H1 (cell line): ENCODE measurements around the gene CELF5. TPM values are rescaled to one million over a fixed set of nuclear protein-coding genes. Genes with fewer than 3 reads are reported as not detected.

Experiments used
- CTCF ChIA-PET: fragments of 300-600 bp; sonication (Branson Sonifier 250); formaldehyde crosslinking; loops from one replicate; lab custom pipeline; 2021; ENCODE audit not compliant: partially characterized antibody; lab: Charles Lee
- POLR2A ChIA-PET: fragments of 300-600 bp; sonication (Branson Sonifier 250); formaldehyde crosslinking; loops from one replicate; lab custom pipeline; 2021; ENCODE audit warnings: inconsistent platforms; ENCODE audit not compliant: partially characterized antibody; lab: Charles Lee
- DNase-seq, 2 experiments: peaks; one replicate each; pipeline versions ENCODE4 v3.0.0 to v3.0.0-alpha.2; 2010 to 2022; ENCODE audit warnings: low spot score in 2 of 2, low read depth in 1 of 2, mixed read lengths in 1 of 2
- FAIRE-seq: peaks from 2 replicates; lab custom pipeline; 2011; peaks lifted over from hg19 to GRCh38; lab: Jason Lieb, UNC
- H2AFZ ChIP-seq: 2 replicates; pipeline ENCODE4 v1.8.1; 2012; ENCODE audit warnings: low read length, inconsistent platforms
- H2AK5ac ChIP-seq: 2 replicates; pipeline ENCODE4 v1.6.1; 2013; ENCODE audit warnings: low read depth, low read length
- H2BK120ac ChIP-seq: replicated peaks from 2 replicates; pipeline ENCODE3; 2013; ENCODE audit warnings: low read depth, low read length, inconsistent platforms
- H2BK12ac ChIP-seq: 2 replicates; pipeline ENCODE4 v1.6.1; 2013; ENCODE audit warnings: low read depth, low read length
- H2BK15ac ChIP-seq: 2 replicates; pipeline ENCODE4 v1.6.1; 2013; ENCODE audit warnings: low read length
- H2BK20ac ChIP-seq: 2 replicates; pipeline ENCODE4 v1.6.1; 2013; ENCODE audit warnings: low read length
- H2BK5ac ChIP-seq: 2 replicates; pipeline ENCODE4 v1.6.1; 2013; ENCODE audit warnings: low read depth, low read length
- H3K14ac ChIP-seq: 2 replicates; pipeline ENCODE4 v1.6.1; 2013; ENCODE audit warnings: inconsistent platforms; ENCODE audit not compliant: insufficient read length
- H3K18ac ChIP-seq: 2 replicates; pipeline ENCODE4 v1.6.1; 2013; ENCODE audit warnings: low read length; ENCODE audit errors: extremely low read depth
- H3K23ac ChIP-seq: 2 replicates; pipeline ENCODE4 v1.6.1; 2013; ENCODE audit warnings: inconsistent platforms; ENCODE audit not compliant: insufficient read length
- H3K23me2 ChIP-seq: 2 replicates; pipeline ENCODE4 v1.6.1; 2013; ENCODE audit warnings: low read depth, low read length
- H3K27ac ChIP-seq: 2 replicates; pipeline ENCODE4 v1.6.1; 2011; ENCODE audit warnings: low read depth, low read length, inconsistent platforms
- H3K27me3 ChIP-seq, 4 experiments: replicated peaks in 1 of 4; 1 replicate in 1 of 4; 2 replicates in 3 of 4; pipeline versions ENCODE4 v1.6.1 to v1.8.1; 2011 to 2013; ENCODE audit warnings: low read length in 3 of 4, mild to moderate bottlenecking in 3 of 4, inconsistent platforms in 2 of 4, mixed read lengths in 2 of 4, moderate library complexity in 1 of 4; ENCODE audit not compliant: control insufficient read depth in 3 of 4, insufficient read depth in 3 of 4; ENCODE audit errors: extremely low read depth in 1 of 4
- H3K36me3 ChIP-seq, 4 experiments: 2 replicates each; pipeline versions ENCODE4 v1.6.1 to v1.8.1; 2011 to 2013; ENCODE audit warnings: mild to moderate bottlenecking in 4 of 4, low read length in 3 of 4, moderate library complexity in 2 of 4, control low read depth in 1 of 4, inconsistent platforms in 1 of 4; ENCODE audit not compliant: insufficient read depth in 4 of 4, control insufficient read depth in 2 of 4
- H3K4ac ChIP-seq: replicated peaks from 2 replicates; pipeline ENCODE3; 2013; ENCODE audit warnings: low read length, low read depth, mixed read lengths, inconsistent platforms; ENCODE audit not compliant: insufficient read length
- H3K4me1 ChIP-seq, 4 experiments: replicated peaks in 1 of 4; 1 replicate in 1 of 4; 2 replicates in 3 of 4; pipeline versions ENCODE4 v1.6.1 to v1.8.1; 2011 to 2013; ENCODE audit warnings: low read length in 3 of 4, inconsistent platforms in 2 of 4, mixed read lengths in 1 of 4; ENCODE audit not compliant: insufficient read depth in 4 of 4, control insufficient read depth in 3 of 4
- H3K4me2 ChIP-seq, 2 experiments: 2 replicates each; pipeline versions ENCODE4 v1.6.1 to v1.8.1; 2011 to 2013; ENCODE audit warnings: low read depth in 2 of 2, low read length in 2 of 2, control low read depth in 1 of 2, inconsistent platforms in 1 of 2, mild to moderate bottlenecking in 1 of 2; ENCODE audit not compliant: insufficient read depth in 1 of 2
- H3K4me3 ChIP-seq, 4 experiments: fragments of 200-600, 300-600 bp in 1 of 4; sonication (generic), shearing (Covaris generic), sonication (Bioruptor Twin) in 1 of 4; 2 replicates each; pipeline versions ENCODE4 v1.5.1 to v1.8.1; 2011 to 2016; ENCODE audit warnings: low read length in 4 of 4, low read depth in 3 of 4, control low read depth in 2 of 4, inconsistent platforms in 2 of 4, mild to moderate bottlenecking in 2 of 4, mixed read lengths in 1 of 4, moderate library complexity in 1 of 4; ENCODE audit not compliant: insufficient read depth in 2 of 4; ENCODE audit errors: extremely low read depth in 1 of 4
- H3K56ac ChIP-seq: replicated peaks from 2 replicates; pipeline ENCODE3; 2013; ENCODE audit warnings: low read depth, mild to moderate bottlenecking, mixed read lengths, low read length, inconsistent platforms; ENCODE audit not compliant: insufficient read length
- H3K79me1 ChIP-seq: 2 replicates; pipeline ENCODE4 v1.6.1; 2013; ENCODE audit warnings: low read depth, low read length, control low read depth
- H3K79me2 ChIP-seq, 2 experiments: 2 replicates each; pipeline versions ENCODE4 v1.6.1 to v1.8.1; 2012 to 2013; ENCODE audit warnings: low read length in 2 of 2, mild to moderate bottlenecking in 2 of 2, inconsistent platforms in 1 of 2; ENCODE audit not compliant: insufficient read depth in 2 of 2, control insufficient read depth in 1 of 2
- H3K9ac ChIP-seq, 4 experiments: replicated peaks in 1 of 4; 1 replicate in 1 of 4; 2 replicates in 3 of 4; pipeline versions ENCODE4 v1.6.1 to v1.8.1; 2011 to 2013; ENCODE audit warnings: low read depth in 3 of 4, low read length in 3 of 4, control low read depth in 2 of 4, mild to moderate bottlenecking in 2 of 4, moderate library complexity in 2 of 4, inconsistent platforms in 1 of 4; ENCODE audit errors: extremely low read depth in 1 of 4
- H3K9me3 ChIP-seq, 2 experiments: 2 replicates each; pipeline versions ENCODE4 v1.6.1 to v1.8.1; 2012 to 2013; ENCODE audit warnings: mild to moderate bottlenecking in 2 of 2, moderate library complexity in 2 of 2, control low read depth in 1 of 2, inconsistent platforms in 1 of 2, low read depth in 1 of 2, low read length in 1 of 2, mixed read lengths in 1 of 2; ENCODE audit not compliant: insufficient read depth in 2 of 2
- H4K20me1 ChIP-seq, 2 experiments: replicated peaks in 1 of 2; 2 replicates each; pipeline versions ENCODE3 to v1.8.1; 2011 to 2013; ENCODE audit warnings: inconsistent platforms in 2 of 2, low read length in 2 of 2, mild to moderate bottlenecking in 1 of 2; ENCODE audit not compliant: insufficient read depth in 2 of 2, control insufficient read depth in 1 of 2
- H4K5ac ChIP-seq: 2 replicates; pipeline ENCODE4 v1.6.1; 2013; ENCODE audit warnings: low read length, low read depth, mixed read lengths, inconsistent platforms; ENCODE audit not compliant: insufficient read length
- H4K8ac ChIP-seq: 2 replicates; pipeline ENCODE4 v1.8.0; 2013; ENCODE audit warnings: mild to moderate bottlenecking, moderate library complexity, low read length, inconsistent platforms; ENCODE audit not compliant: insufficient read depth; ENCODE audit errors: extremely low read depth
- H4K91ac ChIP-seq: replicated peaks from 2 replicates; pipeline ENCODE3; 2013; ENCODE audit warnings: low read length, mixed read lengths, inconsistent platforms; ENCODE audit not compliant: insufficient read length
- CEBPB ChIP-seq: IDR thresholded peaks from 2 replicates; pipeline ENCODE4 v1.6.1; 2012; ENCODE audit warnings: low read depth, low read length
- CTBP2 ChIP-seq: IDR thresholded peaks from 2 replicates; pipeline ENCODE4 v1.7.0; 2011; ENCODE audit warnings: borderline replicate concordance, mild to moderate bottlenecking, moderate library complexity, mixed read lengths, low read length; ENCODE audit not compliant: insufficient read depth, insufficient read length
- E2F6 ChIP-seq: IDR thresholded peaks from 2 replicates; pipeline ENCODE4 v1.6.1; 2012; ENCODE audit warnings: inconsistent platforms
- JUND ChIP-seq: IDR thresholded peaks from 2 replicates; pipeline ENCODE4 v1.6.1; 2011; ENCODE audit warnings: mild to moderate bottlenecking, improper control_type of control experiment, low read length
- PHF8 ChIP-seq: fragments of 200-600 bp; sonication (generic); conservative IDR thresholded peaks from 2 replicates; pipeline ENCODE4 v1.7.1; 2012; ENCODE audit warnings: low read depth, mild to moderate bottlenecking, inconsistent platforms, low read length, moderate library complexity
- RXRA ChIP-seq: IDR thresholded peaks from 2 replicates; pipeline ENCODE4 v1.6.1; 2011; ENCODE audit warnings: low read depth, mild to moderate bottlenecking, low read length, moderate library complexity; ENCODE audit not compliant: insufficient read depth
- SIX5 ChIP-seq: IDR thresholded peaks from 2 replicates; pipeline ENCODE4 v1.6.1; 2011; ENCODE audit warnings: mild to moderate bottlenecking, low read depth, low read length
- SP2 ChIP-seq: IDR thresholded peaks from 2 replicates; pipeline ENCODE4 v1.6.1; 2012; ENCODE audit warnings: mild to moderate bottlenecking, low read length, inconsistent platforms
- USF2 ChIP-seq: IDR thresholded peaks from 2 replicates; pipeline ENCODE4 v1.6.1; 2011; ENCODE audit warnings: low read length, improper control_type of control experiment
- WGBS, 2 experiments: shearing (Covaris generic) in 1 of 2; methylation state at CpG; one replicate each; pipeline versions ENCODE4 v1.1.6 to v1.1.7; 2013 to 2015; ENCODE audit warnings: low lambda C conversion rate in 2 of 2, mixed read lengths in 2 of 2, inconsistent platforms in 1 of 2, low coverage in 1 of 2, missing lambda C conversion rate in 1 of 2; ENCODE audit not compliant: insufficient replicate concordance in 2 of 2, insufficient coverage in 1 of 2, insufficient read length in 1 of 2; ENCODE audit errors: extremely low coverage in 1 of 2, missing lambda C conversion rate in 1 of 2; 5-methylcytosine and 5-hydroxymethylcytosine counted together
- polyA plus RNA-seq, 7 experiments: library from polyadenylated mRNA; depleted of rRNA in 3 of 7; stranded (reverse) in 5 of 7; unstranded in 2 of 7; fragments of >200 nt in 5 of 7; fragments of 200-250 nt in 2 of 7; gene quantifications; 1 replicate in 5 of 7; 2 replicates in 1 of 7; 4 replicates in 1 of 7; pipeline versions ENCODE4 v1.2.1 to v1.2.3, GENCODE V29; 2011 to 2013; ENCODE audit warnings: missing spikeins in 2 of 7, mixed read lengths in 2 of 7
- total RNA-seq: library from RNA; stranded (reverse); fragmentation: NEBNext Ultra II Directional; extraction: Animal tissue kit (Norgen Biotek cat#: 25700); gene quantifications from 2 replicates; pipeline ENCODE4 v1.2.1, GENCODE V29; 2021

Gene CELF5
- total and polyA plus RNA-seq, 2 of the 8 experiments (the other 6 are each of a cell fraction or from before 2014, with no cell fraction given): 9.8 to 15.0 TPM

- H4K5ac ChIP-seq: peak within 1 kb of the TSS; percentile 85
- no peak within 1 kb of the TSS; the same call in 1 of the 2 replicates for H2AK5ac ChIP-seq
- 1% methylated on average over 43 of the region's 69 CpGs; no CpG with 5 or more reads in 1 of the 2 experiments for WGBS, 2 experiments
- H3K4me2 ChIP-seq: peak within 1 kb of the TSS; percentile 67 to 97
- no peaks in the 10 kb centered on the region; a peak in 1 of 8 replicates for H3K36me3 ChIP-seq
- peak; percentile 70 to 95 for DNase-seq
- ChIA-PET CTCF (interaction anchor here (1.3 to 1.7 kb wide), 2 partner anchors 22 to 25 kb away, joined by 5 read pairs; no protein-coding TSS in a partner anchor), POLR2A (interaction anchor here (1.4 to 1.6 kb wide), 2 partner anchors 25 to 57 kb away, joined by 3 to 7 read pairs; no protein-coding TSS in a partner anchor)
- peak within 1 kb of the TSS; percentile 94 for H2BK5ac ChIP-seq
- H3K23me2 ChIP-seq: peaks cover 8% of the 10 kb centered on the region; the same call in 1 of the 2 replicates
- H4K8ac ChIP-seq: peak within 1 kb of the TSS; percentile 63
- H4K20me1 ChIP-seq: peaks cover 28 to 32% of the 10 kb centered on the region in 2 experiments
- H3K18ac ChIP-seq: peak within 1 kb of the TSS; percentile 80
- peak within 1 kb of the TSS; percentile 51 for H3K56ac ChIP-seq
- H2BK15ac ChIP-seq: no peak within 1 kb of the TSS
- H3K4me3 ChIP-seq: peak within 1 kb of the TSS; percentile 71 to 94 (median 78)
- H3K27me3 ChIP-seq: no peaks in the 10 kb centered on the region
- no peak within 1 kb of the TSS for H3K4ac ChIP-seq
- H3K23ac ChIP-seq: no peak within 1 kb of the TSS
- H3K4me1 ChIP-seq: peaks cover 0 to 16% (median 10%) of the 10 kb centered on the region in 4 experiments; a peak in 6 of 7 replicates
- no peak within 1 kb of the TSS for H2BK20ac ChIP-seq
- H3K9me3 ChIP-seq: no peaks in the 10 kb centered on the region
- peak within 1 kb of the TSS; percentile 84; the same call in 1 of the 2 replicates for H2BK12ac ChIP-seq
- H4K91ac ChIP-seq: peak within 1 kb of the TSS; percentile 85
- peaks cover 30% of the 10 kb centered on the region for H3K79me1 ChIP-seq
- no peak within 1 kb of the TSS for H3K14ac ChIP-seq
- H3K9ac ChIP-seq: peak within 1 kb of the TSS; percentile 75 to 89 (median 79)
- H2BK120ac ChIP-seq: peak within 1 kb of the TSS; percentile 68
- H2AFZ ChIP-seq: peak within 1 kb of the TSS; percentile 98
- peak; percentile 100 for FAIRE-seq
- peak within 1 kb of the TSS; percentile 74 for H3K27ac ChIP-seq
- peaks cover 13 to 48% of the 10 kb centered on the region in 2 experiments for H3K79me2 ChIP-seq
- TF ChIP-seq USF2: no peak
- no peak for TF ChIP-seq SP2
- peak; percentile 86 for TF ChIP-seq PHF8
- no peak for TF ChIP-seq E2F6
- no peak for TF ChIP-seq CEBPB
- no peak for TF ChIP-seq RXRA
- TF ChIP-seq SIX5: peak; percentile 93
- no peak for TF ChIP-seq JUND
- TF ChIP-seq CTBP2: no peak
Observed at GRCh38 chr19:3185461-3186159, 38.9 kb upstream of the CELF5 start, which contains the start of gene NCLN. Gene NCLN, plus strand, starts transcription at chr19:3185930. Its CDS starts 101 bp downstream, at chr19:3186031.
